SH-SY5Y (cell line): ENCODE data around the gene RMDN2.

ENCODE experiments used
- GATA2 ChIP-seq: IDR thresholded peaks from 2 replicates; pipeline ENCODE4 v1.6.1; 2011; ENCODE audit warnings: mild to moderate bottlenecking, low read depth, low read length
- GATA3 ChIP-seq: IDR thresholded peaks from 2 replicates; pipeline ENCODE4 v1.6.1; 2011; ENCODE audit warnings: low read depth, mild to moderate bottlenecking, low read length, moderate library complexity

- TF ChIP-seq GATA2, result no peak
- TF ChIP-seq GATA3, result no peak
Observed at GRCh38 chr2:37987098-37987775, 62.1 kb downstream of the RMDN2 start.
